SJCRH30 (cell line): Measurements from ENCODE around the gene TIMM8A. TPM values are rescaled to one million over a fixed set of nuclear protein-coding genes. Genes with fewer than 3 reads are reported as not detected.

Experiments used
- total RNA-seq: library from RNA; depleted of rRNA; stranded (reverse); fragments of >200 nt; shearing (Covaris generic); gene quantifications from 2 replicates; pipeline ENCODE4 v1.2.3, GENCODE V29; 2014; rRNA removed

Gene TIMM8A
- total RNA-seq, 1 experiment from 2014 or later, result 20.5 TPM

Other genes with a start within 250 kb of the TIMM8A start
- 2.7 and 3.4 TPM in 2 replicates for gene DRP2, start 129.0 kb downstream of the TIMM8A start, total RNA-seq
- 0.10 and 0.13 TPM in 2 replicates for gene TAF7L, start 57.4 kb downstream of the TIMM8A start, total RNA-seq
- gene BTK, start 37.4 kb upstream of the TIMM8A start, total RNA-seq, result 0.05 TPM in 1 of 2 replicates, not detected in the other
- gene RPL36A, start 42.3 kb upstream of the TIMM8A start, total RNA-seq, result 3,964 and 4,118 TPM in 2 replicates
- 55.9 and 58.5 TPM in 2 replicates for gene GLA, start 59.2 kb upstream of the TIMM8A start, total RNA-seq
- 82.4 and 83.3 TPM in 2 replicates for gene HNRNPH2, start 59.5 kb upstream of the TIMM8A start, total RNA-seq
- 4.2 and 4.5 TPM in 2 replicates for gene ARMCX4, start 136.7 kb upstream of the TIMM8A start, total RNA-seq
- 71.7 and 81.5 TPM in 2 replicates for gene ARMCX1, start 201.8 kb upstream of the TIMM8A start, total RNA-seq